Testis (tissue), 3 donors: ENCODE data around the gene PDHX. TPM values are rescaled to one million over a fixed set of nuclear protein-coding genes. Genes with fewer than 3 reads are reported as not detected.

ENCODE experiments used
- DNase-seq: peaks from one replicate; pipeline ENCODE4 v3.0.0-alpha.2; 2019
- H3K27ac ChIP-seq, 2 donors: fragments of 200-600 bp; sonication (generic); one replicate each; pipeline ENCODE4 v1.5.1; 2019
- H3K27me3 ChIP-seq: fragments of 200-600 bp; sonication (generic); one replicate; pipeline ENCODE4 v1.5.1; 2019
- H3K36me3 ChIP-seq: fragments of 200-600 bp; sonication (generic); one replicate; pipeline ENCODE4 v1.5.1; 2017; ENCODE audit warnings: low read depth; ENCODE audit errors: missing control alignments
- H3K4me1 ChIP-seq: fragments of 200-600 bp; sonication (generic); one replicate; pipeline ENCODE4 v1.5.1; 2019
- H3K4me3 ChIP-seq, 2 donors: fragments of 200-600 bp; sonication (generic); one replicate each; pipeline ENCODE4 v1.5.1; 2017 to 2019
- H3K9me3 ChIP-seq: fragments of 200-600 bp; sonication (generic); one replicate; pipeline ENCODE4 v1.5.1; 2017
- POLR2A ChIP-seq: fragments of 450-650 bp; IDR thresholded peaks from one replicate; pipeline ENCODE4 v1.6.1; 2017; ENCODE audit warnings: antibody characterized with exemption, mild to moderate bottlenecking, moderate library complexity
- WGBS, 2 donors: methylation state at CpG; one replicate each; pipeline ENCODE4 v1.1.5; 2018; 5-methylcytosine and 5-hydroxymethylcytosine counted together
- intact Hi-C: fragments of 100-400 bp; cut with DNase I; formaldehyde crosslinking; loops from one replicate; pipeline ENCODE4 v1.15.1; 2023; ENCODE audit warnings: low total_unique reads
- polyA plus RNA-seq: library from polyadenylated mRNA; stranded (reverse); fragments of 350-450 nt; fragmentation: Illumina TruSeq; extraction: RNeasy Lipid Tissue Mini Kit (QIAGEN cat#74804); gene quantifications from one replicate; pipeline ENCODE4 v1.2.3, GENCODE V29; 2014; ENCODE audit warnings: low read depth, low replicate concordance; ENCODE audit not compliant: insufficient read depth
- total RNA-seq, 2 donors: library from RNA; depleted of rRNA; stranded (reverse); fragments of >200 nt; gene quantifications; one replicate each; pipeline ENCODE4 v1.2.3, GENCODE V29; 2016
- TF ChIP-seq, protein P1 (sequence below), 3 experiments: fragments of 450-650 bp in 2 of 3; fragments of 200-600 bp in 1 of 3; sonication (generic) in 1 of 3; IDR thresholded peaks; one replicate each; pipeline ENCODE4 v1.5.1; 2016 to 2019; ENCODE audit warnings: antibody characterized with exemption in 3 of 3, mild to moderate bottlenecking in 2 of 3, moderate library complexity in 1 of 3

The PDHX gene
- total and polyA plus RNA-seq, 3 donors from 2014 or later: 47.9 to 54.2 (median 53.5) TPM

GRCh38 chr11:34963351-34963750 is 46.9 kb downstream of the PDHX start:
- 95 to 96% methylated on average over 3 to 5 of the region's 5 CpGs for WGBS, 2 donors
- intact Hi-C loops: no loop called here
- Histone ChIP-seq H3K27ac (no peak overlapping the region), H3K4me3 (no peak overlapping the region), H3K36me3 (no peaks in the 10 kb centered on the region), H3K9me3 (no peaks in the 10 kb centered on the region), H3K4me1 (peaks cover 6% of the 10 kb centered on the region), H3K27me3 (no peaks in the 10 kb centered on the region)
- TF ChIP-seq, protein P1, sequence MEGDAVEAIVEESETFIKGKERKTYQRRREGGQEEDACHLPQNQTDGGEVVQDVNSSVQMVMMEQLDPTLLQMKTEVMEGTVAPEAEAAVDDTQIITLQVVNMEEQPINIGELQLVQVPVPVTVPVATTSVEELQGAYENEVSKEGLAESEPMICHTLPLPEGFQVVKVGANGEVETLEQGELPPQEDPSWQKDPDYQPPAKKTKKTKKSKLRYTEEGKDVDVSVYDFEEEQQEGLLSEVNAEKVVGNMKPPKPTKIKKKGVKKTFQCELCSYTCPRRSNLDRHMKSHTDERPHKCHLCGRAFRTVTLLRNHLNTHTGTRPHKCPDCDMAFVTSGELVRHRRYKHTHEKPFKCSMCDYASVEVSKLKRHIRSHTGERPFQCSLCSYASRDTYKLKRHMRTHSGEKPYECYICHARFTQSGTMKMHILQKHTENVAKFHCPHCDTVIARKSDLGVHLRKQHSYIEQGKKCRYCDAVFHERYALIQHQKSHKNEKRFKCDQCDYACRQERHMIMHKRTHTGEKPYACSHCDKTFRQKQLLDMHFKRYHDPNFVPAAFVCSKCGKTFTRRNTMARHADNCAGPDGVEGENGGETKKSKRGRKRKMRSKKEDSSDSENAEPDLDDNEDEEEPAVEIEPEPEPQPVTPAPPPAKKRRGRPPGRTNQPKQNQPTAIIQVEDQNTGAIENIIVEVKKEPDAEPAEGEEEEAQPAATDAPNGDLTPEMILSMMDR (IDR thresholded peaks at IDR 0.05): no peak
- no peak for TF ChIP-seq POLR2A
- DNase-seq: no peak

DNA sequence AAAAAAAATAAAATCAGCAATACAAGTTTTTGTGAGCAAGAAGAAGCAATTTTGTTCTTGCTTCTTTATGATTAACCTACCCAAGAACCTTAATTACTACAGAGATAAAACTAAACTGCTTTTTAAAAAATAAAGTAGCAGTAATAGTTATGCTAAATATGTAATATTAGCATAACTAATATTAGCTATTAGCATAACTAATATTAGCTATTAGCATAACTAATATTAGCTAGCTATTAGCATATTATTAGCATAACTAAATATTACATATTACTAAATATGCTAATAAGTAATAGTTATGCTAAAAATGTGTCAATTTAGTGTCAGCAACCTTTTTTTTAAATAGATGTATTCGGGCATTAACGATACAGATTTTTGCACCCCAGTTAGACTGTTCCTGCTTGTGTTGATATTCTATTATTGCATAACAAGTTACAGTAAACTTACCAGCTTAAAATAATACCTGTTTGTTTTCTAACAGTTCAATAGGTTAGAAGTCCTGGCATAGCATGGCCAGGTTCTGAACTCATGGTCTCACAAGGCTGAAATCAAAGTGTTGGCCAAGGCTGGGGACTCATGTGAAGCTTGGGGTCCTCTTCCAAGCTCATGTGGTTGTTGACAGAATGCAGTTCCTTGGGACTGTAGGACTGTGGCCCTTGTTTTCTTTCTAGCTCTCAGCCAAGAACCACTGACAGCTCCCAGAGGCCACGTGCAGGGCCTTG is 48.4 kb downstream of the PDHX start:
- H3K36me3 ChIP-seq: no peaks in the 10 kb centered on the region
- 66 to 77% methylated on average over 3 of the region's 3 CpGs for WGBS, 2 donors
- TF ChIP-seq, protein P1 (IDR thresholded peaks at IDR 0.05): no peak
- no peak for TF ChIP-seq POLR2A

GRCh38 chr11:34968862-34969261 is 52.4 kb downstream of the PDHX start:
- no peak overlapping the region for H3K27ac ChIP-seq
- H3K4me1 ChIP-seq: no peaks in the 10 kb centered on the region
- H3K27me3 ChIP-seq: no peaks in the 10 kb centered on the region
- 96 to 97% methylated on average over 4 of the region's 4 CpGs for WGBS, 2 donors
- H3K4me3 ChIP-seq: no peak overlapping the region
- no peaks in the 10 kb centered on the region for H3K9me3 ChIP-seq
- intact Hi-C loops: no loop called here
- TF ChIP-seq POLR2A: no peak
- TF ChIP-seq, protein P1 (IDR thresholded peaks at IDR 0.05): no peak
- DNase-seq: no peak
- H3K36me3 ChIP-seq: no peaks in the 10 kb centered on the region

More for the DNA sequence above, 48.4 kb downstream of the PDHX start:
- Histone ChIP-seq H3K9me3 (no peaks in the 10 kb centered on the region), H3K27ac (no peak overlapping the region), H3K4me3 (no peak overlapping the region), H3K27me3 (no peaks in the 10 kb centered on the region), H3K4me1 (peaks cover 6% of the 10 kb centered on the region)
- DNase-seq: no peak
- intact Hi-C loops: no loop called here

GRCh38 chr11:34970033-34970432 is 53.6 kb downstream of the PDHX start:
- intact Hi-C loops: no loop called here
- 52 to 73% methylated on average over 3 of the region's 3 CpGs for WGBS, 2 donors
- TF ChIP-seq POLR2A: no peak
- TF ChIP-seq, protein P1 (IDR thresholded peaks at IDR 0.05): no peak
- no peak for DNase-seq
- Histone ChIP-seq H3K36me3 (no peaks in the 10 kb centered on the region), H3K27me3 (no peaks in the 10 kb centered on the region), H3K4me3 (no peak overlapping the region), H3K4me1 (no peaks in the 10 kb centered on the region), H3K9me3 (no peaks in the 10 kb centered on the region), H3K27ac (no peak overlapping the region)

- TF ChIP-seq POLR2A: no peak
- TF ChIP-seq, protein P1 (IDR thresholded peaks at IDR 0.05): no peak
- Histone ChIP-seq H3K27me3 (no peaks in the 10 kb centered on the region), H3K27ac (no peak overlapping the region), H3K4me1 (no peaks in the 10 kb centered on the region), H3K36me3 (no peaks in the 10 kb centered on the region), H3K4me3 (no peak overlapping the region), H3K9me3 (no peaks in the 10 kb centered on the region)
- DNase-seq: no peak
- intact Hi-C loops: no loop called here
These were observed 54.1 kb downstream of the PDHX start for GRCh38 chr11:34970480-34970879.
